Calu3 (cell line): ENCODE data around the gene LSS. TPM values are rescaled to one million over a fixed set of nuclear protein-coding genes. Genes with fewer than 3 reads are reported as not detected.

ENCODE experiments used
- BruUV-seq: library from RNA; stranded (reverse); fragments of 400-500 nt; replicated peaks from 2 replicates; lab custom pipeline; 2021; lab: Mats Ljungman, UMichigan
- CTCF ChIA-PET: fragments of 300-600 bp; sonication (Branson Sonifier 250); formaldehyde crosslinking; loops from one replicate; lab custom pipeline; 2022; ENCODE audit warnings: antibody characterized with exemption; lab: Charles Lee
- DNase-seq: peaks from one replicate; pipeline ENCODE4 v3.0.0; 2022
- H3K27ac Mint-ChIP-seq: one replicate; pipeline ENCODE4 v1.8.0; 2022; ENCODE audit warnings: mixed read lengths; ENCODE audit not compliant: unreplicated experiment
- H3K27me3 Mint-ChIP-seq: one replicate; pipeline ENCODE4 v1.8.0; 2022; ENCODE audit warnings: mixed read lengths; ENCODE audit not compliant: unreplicated experiment
- H3K36me3 Mint-ChIP-seq: one replicate; pipeline ENCODE4 v1.8.0; 2022; ENCODE audit warnings: mild to moderate bottlenecking, moderate library complexity, mixed read lengths; ENCODE audit not compliant: insufficient read depth, unreplicated experiment
- H3K4me1 Mint-ChIP-seq: one replicate; pipeline ENCODE4 v1.8.0; 2022; ENCODE audit warnings: mild to moderate bottlenecking, low read depth, mixed read lengths; ENCODE audit not compliant: unreplicated experiment
- H3K4me3 Mint-ChIP-seq: one replicate; pipeline ENCODE4 v1.8.0; 2022; ENCODE audit warnings: mild to moderate bottlenecking, low read depth, moderate library complexity, mixed read lengths; ENCODE audit not compliant: unreplicated experiment
- H3K9me3 Mint-ChIP-seq: one replicate; pipeline ENCODE4 v1.8.0; 2022; ENCODE audit warnings: low read depth, mixed read lengths; ENCODE audit not compliant: unreplicated experiment
- intact Hi-C: fragments of 100-400 bp; cut with micrococcal nuclease; formaldehyde crosslinking; loops from one replicate; pipeline ENCODE4 v1.10.0; 2022; ENCODE audit not compliant: unreplicated experiment
- total RNA-seq: library from RNA; stranded (reverse); gene quantifications from 2 replicates; pipeline ENCODE4 v1.2.3, GENCODE V29; 2022
- TF ChIP-seq, protein P1 (sequence below): fragments of 200-600 bp; IDR thresholded peaks from one replicate; pipeline ENCODE4 v1.8.0; 2022; ENCODE audit warnings: antibody characterized with exemption; ENCODE audit not compliant: unreplicated experiment

LSS gene
- total RNA-seq, 1 experiment from 2014 or later = 55.1 TPM

DNA sequence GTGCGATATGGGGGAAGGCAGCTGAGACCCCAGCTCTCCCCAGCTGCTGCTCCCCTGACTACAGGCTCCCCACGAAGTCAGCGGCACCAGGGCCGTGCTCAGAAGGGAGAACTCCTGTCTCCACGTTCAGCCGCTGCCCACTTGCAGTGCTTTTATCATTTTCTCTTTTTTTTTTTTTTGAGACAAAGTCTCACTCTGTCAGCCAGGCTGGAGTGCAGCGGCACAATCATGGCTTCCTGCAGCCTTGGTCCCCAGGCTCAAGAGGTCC, 72.3 kb downstream of the LSS start:
- intact Hi-C loops = no loop called here
- Mint-ChIP-seq H3K4me3 (no peak overlapping the region), H3K36me3 (peaks cover 16% of the 10 kb centered on the region), H3K9me3 (no peaks in the 10 kb centered on the region), H3K27me3 (no peaks in the 10 kb centered on the region), H3K27ac (no peak overlapping the region), H3K4me1 (no peaks in the 10 kb centered on the region)
- no peak for DNase-seq
- CTCF ChIA-PET = no interaction called here
- TF ChIP-seq, protein P1, sequence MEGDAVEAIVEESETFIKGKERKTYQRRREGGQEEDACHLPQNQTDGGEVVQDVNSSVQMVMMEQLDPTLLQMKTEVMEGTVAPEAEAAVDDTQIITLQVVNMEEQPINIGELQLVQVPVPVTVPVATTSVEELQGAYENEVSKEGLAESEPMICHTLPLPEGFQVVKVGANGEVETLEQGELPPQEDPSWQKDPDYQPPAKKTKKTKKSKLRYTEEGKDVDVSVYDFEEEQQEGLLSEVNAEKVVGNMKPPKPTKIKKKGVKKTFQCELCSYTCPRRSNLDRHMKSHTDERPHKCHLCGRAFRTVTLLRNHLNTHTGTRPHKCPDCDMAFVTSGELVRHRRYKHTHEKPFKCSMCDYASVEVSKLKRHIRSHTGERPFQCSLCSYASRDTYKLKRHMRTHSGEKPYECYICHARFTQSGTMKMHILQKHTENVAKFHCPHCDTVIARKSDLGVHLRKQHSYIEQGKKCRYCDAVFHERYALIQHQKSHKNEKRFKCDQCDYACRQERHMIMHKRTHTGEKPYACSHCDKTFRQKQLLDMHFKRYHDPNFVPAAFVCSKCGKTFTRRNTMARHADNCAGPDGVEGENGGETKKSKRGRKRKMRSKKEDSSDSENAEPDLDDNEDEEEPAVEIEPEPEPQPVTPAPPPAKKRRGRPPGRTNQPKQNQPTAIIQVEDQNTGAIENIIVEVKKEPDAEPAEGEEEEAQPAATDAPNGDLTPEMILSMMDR = no peak
- no TSS peak for BruUV-seq

DNA sequence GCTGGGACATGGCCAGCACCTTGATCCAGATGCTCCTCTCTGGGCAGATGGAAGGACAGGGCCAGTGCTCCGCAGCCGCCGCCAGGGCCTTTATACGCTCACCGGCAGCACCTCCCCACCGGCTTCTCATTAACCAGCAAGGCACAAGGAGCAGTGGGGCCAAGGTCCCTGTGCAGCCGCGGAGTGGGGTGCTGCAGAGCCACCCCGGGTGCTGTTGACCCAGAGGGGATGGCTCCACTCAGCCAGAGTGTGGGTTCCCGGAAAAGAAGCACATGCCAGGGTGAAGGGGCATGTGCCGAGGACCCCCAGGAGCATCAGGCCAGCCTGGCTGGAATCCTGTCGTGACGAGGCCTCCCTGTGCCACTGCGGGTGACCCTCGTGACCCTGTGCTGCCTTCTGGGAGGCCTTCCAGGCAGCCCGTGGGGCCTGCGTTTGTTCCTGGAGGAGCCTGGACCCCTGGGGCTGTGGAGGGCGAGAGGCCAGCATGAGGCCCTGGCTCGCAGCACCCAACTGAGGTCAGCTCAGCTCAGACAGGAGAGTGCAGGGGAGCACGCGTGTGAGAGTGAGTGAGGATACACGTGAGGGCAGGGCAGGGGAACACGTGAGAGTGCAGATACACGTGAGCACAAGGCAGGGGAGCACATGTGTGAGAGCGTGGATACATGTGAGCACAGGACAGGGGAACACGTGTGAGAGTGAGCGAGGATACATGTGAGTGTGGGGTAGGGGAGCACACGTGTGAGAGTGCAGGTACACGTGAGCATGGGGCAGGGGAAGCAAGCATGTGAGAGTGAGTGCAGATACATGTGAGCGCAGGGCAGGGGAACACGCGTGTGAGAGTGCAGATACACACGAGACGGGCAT, 72.8 kb downstream of the LSS start, which contains the start of gene FTCD:
Gene FTCD (minus strand): TSS at position 66 of the 864 bp plus-strand sequence. CDS start 56 bp downstream, at position 10.
- no peaks in the 10 kb centered on the region for H3K9me3 Mint-ChIP-seq
- no TSS peak for BruUV-seq
- no peak for DNase-seq
- CTCF ChIA-PET = no interaction called here
- no peaks in the 10 kb centered on the region for H3K27me3 Mint-ChIP-seq
- TF ChIP-seq, protein P1 = no peak
- H3K4me1 Mint-ChIP-seq = no peaks in the 10 kb centered on the region
- intact Hi-C loops = no loop called here
- peaks cover 11% of the 10 kb centered on the region for H3K36me3 Mint-ChIP-seq
- no peak within 1 kb of the TSS for H3K4me3 Mint-ChIP-seq
- H3K27ac Mint-ChIP-seq = no peak within 1 kb of the TSS

DNA sequence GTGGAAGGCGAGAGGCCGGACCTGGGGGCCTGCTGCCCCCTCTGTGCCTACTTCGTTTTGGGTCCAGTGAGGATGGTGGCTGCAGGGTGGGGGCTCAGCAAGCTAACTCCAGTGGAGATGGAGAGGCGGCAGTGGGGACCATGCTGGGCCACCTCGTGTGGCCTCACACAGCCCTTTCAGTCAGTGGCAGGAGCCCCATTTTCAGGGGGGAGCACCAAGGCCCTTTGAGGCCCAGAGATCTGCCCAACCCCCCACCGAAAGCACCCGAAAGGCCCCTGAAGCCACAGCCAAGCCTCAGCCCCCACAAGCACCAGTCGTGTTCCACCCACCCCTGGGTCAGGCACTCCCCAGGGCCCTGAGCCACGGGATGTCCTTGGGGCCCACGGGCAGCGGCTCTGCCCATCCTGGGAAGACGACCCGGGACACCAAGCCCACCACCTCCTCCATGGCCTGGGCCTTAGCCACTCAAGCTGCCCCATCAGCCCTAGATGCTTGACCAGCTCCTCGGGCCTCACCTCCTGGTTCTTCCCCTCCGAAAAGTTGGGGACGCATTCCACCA, 73.5 kb downstream of the LSS start:
- Mint-ChIP-seq H3K36me3 (peaks cover 5% of the 10 kb centered on the region), H3K27me3 (no peaks in the 10 kb centered on the region), H3K4me3 (no peak overlapping the region), H3K27ac (no peak overlapping the region), H3K4me1 (no peaks in the 10 kb centered on the region), H3K9me3 (no peaks in the 10 kb centered on the region)
- no TSS peak for BruUV-seq
- CTCF ChIA-PET = no interaction called here
- no peak for DNase-seq
- intact Hi-C loops = no loop called here
- TF ChIP-seq, protein P1 = no peak

DNA sequence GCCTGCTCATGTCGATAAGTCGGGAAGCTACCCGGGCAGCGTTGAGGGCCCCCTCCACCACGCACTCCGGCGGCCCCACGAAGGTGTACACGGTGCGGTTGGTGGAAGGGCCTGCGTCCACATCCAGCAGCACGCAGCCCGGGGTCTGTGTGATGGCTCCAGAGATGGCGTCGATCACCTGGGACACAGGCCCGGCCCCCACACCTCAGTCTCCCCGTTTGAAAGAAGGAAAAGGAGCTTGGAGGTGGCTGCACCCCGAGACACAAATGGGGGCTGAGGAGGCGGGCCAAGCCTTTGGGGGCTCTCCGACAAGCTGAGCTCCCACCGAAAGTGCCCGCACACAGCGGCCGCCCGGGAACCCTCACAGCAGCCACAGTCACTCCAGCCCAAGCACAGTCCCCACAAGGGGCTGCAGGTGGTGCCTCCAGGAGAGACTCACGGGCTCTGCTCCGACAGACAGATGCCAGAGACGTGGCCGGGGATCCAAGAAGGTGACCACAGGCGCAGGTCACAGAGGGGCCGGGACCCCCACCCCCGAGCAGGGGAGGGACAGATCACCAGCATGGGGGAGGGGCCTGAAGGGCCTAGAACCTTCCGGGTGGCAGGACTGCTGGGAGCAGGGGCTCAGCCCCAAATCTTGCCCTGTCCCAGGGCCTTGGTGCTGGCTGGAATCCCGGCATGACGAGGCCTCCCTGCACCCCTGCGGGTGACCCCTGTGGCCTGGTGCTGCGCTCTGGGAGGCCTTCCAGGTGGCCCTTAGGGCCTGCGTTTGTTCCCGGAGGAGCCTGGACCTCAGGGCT, 74.2 kb downstream of the LSS start:
- TF ChIP-seq, protein P1 = no peak
- Mint-ChIP-seq H3K4me3 (no peak overlapping the region), H3K36me3 (peaks cover 1% of the 10 kb centered on the region), H3K4me1 (no peaks in the 10 kb centered on the region), H3K27me3 (no peaks in the 10 kb centered on the region), H3K27ac (no peak overlapping the region), H3K9me3 (no peaks in the 10 kb centered on the region)
- no peak for DNase-seq
- no TSS peak for BruUV-seq
- intact Hi-C loops = no loop called here
- CTCF ChIA-PET = interaction anchor here (0.5 kb wide), 1 partner anchor 188 kb away, joined by 3 read pairs; no protein-coding TSS in a partner anchor
